Left ventricle myocardium superior (tissue), 1 donor: ENCODE data around the gene SLC43A2. TPM values are rescaled to one million over a fixed set of nuclear protein-coding genes. Genes with fewer than 3 reads are reported as not detected.
"Not testable (repeated sequence)": the region's sequence is repeated elsewhere in the genome, so short reads cannot be mapped to it uniquely, and the experiment has no call there.

Experiments used
- ATAC-seq: fragments of 200-7000 bp; cut with Tn5 transposase; one replicate; pipeline ENCODE4 v1.9.1; 2020; ENCODE audit warnings: mild to moderate bottlenecking, moderate library complexity
- DNase-seq: peaks from one replicate; pipeline ENCODE4 v3.0.0-alpha.2; 2020
- intact Hi-C: fragments of 100-400 bp; cut with micrococcal nuclease; formaldehyde crosslinking; loops from one replicate; pipeline ENCODE4 v1.11.0; 2022
- total RNA-seq: library from RNA; stranded (reverse); fragmentation: NEBNext Ultra II Directional; extraction: Animal tissue kit (Norgen Biotek cat#: 25700); gene quantifications from one replicate; pipeline ENCODE4 v1.2.1, GENCODE V29; 2021
- donor health status: DM: no; HTN: yes; CAD: no; lungs with severe emphysema.

The SLC43A2 gene
- total RNA-seq, 1 donor from 2014 or later = 3.1 TPM

DNA sequence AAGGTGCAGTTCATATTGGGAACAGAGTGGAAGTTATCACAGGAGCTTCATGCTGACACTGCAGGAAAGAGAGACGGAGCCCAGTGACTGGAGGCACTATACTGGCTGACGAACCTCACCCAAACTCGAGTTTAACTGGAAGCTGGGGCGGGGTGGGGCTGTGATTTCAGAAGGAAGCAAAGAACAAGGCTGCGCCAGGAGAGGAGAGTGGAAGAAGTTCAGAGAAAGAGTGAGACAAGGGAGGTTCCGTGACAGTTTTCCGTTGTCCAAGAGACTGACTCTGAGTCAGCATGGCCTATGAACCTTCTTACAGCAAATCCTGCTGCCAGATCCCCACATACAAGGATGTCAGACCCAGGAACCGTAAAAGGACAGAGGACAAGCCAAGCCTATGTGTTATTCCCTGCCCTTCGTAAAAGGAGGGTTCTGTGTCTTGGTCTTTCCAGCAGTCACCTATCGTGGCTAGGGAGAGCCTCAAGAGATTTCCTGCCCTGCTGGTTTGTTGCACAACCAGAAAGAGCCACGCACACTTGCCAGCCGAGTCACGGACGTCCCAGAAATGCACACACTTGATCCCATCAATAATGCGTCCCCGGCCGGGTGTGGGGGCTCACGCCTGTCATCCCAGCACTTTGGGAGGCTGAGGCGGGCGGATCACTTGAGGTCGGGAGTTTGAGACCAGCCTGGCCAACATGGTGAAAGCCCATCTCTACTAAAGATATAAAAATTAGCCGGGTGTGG lies 71.1 kb downstream of the SLC43A2 start:
- no peak for DNase-seq
- intact Hi-C loops = no loop called here
- ATAC-seq = no peak

- DNase-seq (no peak), ATAC-seq (peak; percentile 7)
- intact Hi-C loops = no loop called here
Observed at GRCh38 chr17:1555651-1556471, 72.8 kb downstream of the SLC43A2 start.

DNA sequence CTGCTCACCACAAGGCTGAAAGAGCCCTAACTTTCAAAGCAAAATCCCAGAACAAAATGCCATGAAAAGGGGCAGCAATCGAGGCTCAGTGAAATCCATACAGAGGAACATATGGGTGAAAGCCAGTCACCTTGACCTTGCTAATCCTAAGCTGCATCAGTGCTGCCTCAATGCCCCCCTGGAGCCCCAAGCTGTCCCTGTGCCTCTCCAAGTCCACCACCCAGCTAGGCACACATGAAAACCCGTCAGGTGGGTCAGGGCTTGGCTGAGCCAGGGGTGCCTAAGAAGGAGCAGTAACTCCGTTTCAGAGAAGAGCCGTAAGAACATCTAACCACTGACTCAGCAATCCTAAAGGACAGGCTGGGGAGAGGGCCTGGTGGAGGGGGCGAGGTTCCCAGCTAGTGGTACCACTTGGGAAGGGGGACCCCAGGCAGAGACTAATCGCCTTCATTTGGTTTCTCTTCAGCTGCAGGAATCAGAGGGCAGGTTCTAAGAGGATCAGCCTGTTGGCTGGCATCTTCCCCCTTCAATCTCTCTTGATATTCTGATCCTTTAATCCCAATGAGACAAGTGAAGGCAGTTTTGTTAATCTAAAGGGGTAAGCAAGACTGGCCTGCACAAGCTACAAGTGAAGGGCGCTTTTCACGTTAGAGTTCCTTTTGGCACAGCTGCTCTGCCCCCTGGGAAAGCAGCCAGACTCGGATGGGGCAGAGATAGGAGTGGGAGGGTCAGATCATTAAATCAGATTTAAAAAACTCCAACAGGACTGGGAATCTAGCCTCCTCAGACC lies 73.7 kb downstream of the SLC43A2 start:
- intact Hi-C loops = no loop called here
- ATAC-seq (no peak), DNase-seq (no peak)

DNA sequence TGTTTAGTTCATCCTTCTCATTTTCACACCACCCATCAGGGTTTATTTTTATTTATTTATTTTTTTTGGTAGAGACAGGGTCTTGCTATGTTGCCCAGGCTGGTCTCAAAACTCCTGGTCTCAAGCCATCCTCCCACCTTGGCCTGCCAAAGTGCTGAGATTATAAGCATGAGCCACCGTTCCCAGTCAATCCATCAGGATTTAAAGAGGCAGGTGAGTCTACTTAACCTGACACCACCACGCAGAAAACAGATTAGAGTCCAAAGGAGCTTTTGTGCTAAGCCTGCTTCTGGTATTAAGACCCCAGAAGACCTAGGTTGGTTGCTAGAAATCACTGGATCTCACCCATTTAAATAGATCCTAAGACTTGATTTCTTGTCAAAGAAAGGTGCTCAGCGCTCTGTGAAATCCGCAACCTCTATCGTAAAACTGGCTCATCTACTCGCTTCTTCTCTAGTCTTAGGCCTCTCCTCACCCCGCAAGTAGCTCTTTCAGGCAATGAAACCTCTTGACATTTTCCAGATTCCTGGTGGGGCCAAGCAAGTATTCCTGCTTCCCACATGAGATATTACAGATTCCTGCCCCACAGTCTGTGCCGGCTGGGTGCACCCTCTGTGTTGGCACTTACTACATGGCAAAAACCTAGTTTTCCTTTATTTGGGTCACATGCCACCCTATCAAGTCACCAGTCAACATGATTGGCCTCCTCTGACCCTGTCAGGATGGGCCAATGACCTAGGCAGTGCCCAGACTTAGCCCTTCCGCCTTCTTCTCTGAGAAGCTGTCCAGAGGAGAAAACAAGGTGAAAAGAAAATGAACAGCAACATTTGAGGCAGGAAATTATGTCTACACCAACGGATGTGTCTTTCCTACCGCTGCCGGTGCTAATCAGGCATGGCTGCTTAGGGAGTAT lies 75.0 kb downstream of the SLC43A2 start:
- DNase-seq (no peak), ATAC-seq (no peak)
- intact Hi-C loops = no loop called here

DNA sequence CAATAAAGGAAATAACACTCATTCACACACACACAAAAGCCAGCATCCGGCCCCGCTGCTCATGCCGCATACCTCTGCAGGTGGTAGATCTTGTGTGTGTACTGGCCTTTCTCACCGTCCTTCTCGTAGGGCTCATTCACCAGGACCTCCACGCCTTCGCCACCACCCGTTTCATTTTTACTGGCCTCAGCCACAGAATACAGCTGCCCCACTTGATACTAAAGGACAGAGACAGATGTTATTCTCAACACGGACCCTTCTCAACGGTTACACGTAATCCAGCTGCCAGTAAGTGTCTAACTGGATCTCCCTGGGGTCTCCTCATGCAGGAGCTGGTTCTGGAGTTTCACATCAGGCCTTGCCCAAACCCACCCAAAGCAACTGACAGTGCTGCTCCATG lies 75.7 kb downstream of the SLC43A2 start:
- DNase-seq (no peak), ATAC-seq (no peak)
- intact Hi-C loops = no loop called here

DNA sequence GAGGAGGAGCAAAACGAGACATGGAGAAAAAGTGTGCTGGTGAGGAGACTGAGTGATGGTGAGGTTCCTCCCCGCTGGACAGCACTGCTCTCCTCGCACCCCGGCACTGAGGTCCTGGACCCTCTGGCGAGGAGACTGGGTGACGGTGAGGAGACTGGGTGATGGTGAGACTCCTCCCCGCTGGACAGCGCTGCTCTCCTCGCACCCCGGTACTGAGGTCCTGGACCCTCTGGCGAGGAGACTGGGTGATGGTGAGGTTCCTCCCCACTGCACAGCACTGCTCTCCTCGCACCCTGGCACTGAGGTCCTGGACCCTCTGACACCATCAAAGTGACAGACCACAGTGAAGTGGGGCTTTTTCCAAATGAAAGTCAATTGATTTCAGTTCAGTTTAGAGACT lies 76.9 kb downstream of the SLC43A2 start:
- DNase-seq (no peak), ATAC-seq (no peak)
- intact Hi-C loops = no loop called here

DNA sequence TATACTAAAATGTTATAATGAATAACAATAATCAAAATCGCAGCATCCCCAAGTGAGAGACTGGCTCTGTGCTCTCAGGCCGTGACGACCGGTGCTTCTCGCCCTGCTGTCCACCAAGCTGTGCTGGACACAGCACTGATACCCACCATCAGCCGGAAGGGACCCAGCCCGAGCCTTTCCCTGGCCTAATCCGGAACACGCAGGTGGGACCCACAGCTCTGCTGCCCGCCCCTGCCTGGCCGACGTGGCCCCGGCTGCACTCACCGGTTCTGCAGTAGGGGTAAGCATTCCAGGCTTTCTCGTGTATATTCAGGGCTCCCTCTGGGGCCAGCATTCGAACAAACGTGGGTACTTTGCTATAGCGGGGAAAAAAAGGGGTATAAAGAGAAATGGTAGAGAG lies 80.6 kb downstream of the SLC43A2 start:
- ATAC-seq = no peak
- intact Hi-C loops = no loop called here

DNA sequence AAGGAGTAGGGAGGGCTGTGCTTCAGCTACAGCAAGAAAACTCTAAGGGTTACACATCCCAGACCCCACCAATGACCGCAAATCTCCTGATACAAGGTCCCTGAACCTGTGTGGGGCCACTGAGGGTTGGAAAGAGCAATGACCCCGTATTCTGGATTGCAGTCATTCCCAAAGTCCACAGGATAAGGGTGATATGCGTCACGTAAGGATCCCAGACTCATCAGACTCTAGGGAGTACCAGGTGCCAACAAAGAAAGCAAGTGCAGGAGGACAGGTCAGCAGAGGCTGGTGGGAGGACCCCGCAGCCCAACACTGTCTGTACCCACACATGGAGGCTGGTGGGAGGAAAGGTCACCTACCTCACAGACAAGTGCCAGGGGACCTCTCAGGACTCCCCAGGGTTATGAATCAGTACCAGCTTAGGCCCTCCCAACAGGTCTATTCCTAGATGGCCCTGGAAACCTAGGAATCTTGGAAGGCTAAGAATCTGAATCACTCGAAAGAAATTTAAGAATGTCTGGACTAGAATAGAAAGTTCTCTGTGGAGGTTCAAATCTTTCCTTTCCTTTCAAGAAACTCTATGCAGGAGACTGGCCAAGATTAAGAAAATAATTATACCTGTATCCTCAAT lies 82.2 kb downstream of the SLC43A2 start:
- no peak for ATAC-seq
- intact Hi-C loops = no loop called here

More for the DNA sequence above, 80.6 kb downstream of the SLC43A2 start:
- no peak for DNase-seq

DNA sequence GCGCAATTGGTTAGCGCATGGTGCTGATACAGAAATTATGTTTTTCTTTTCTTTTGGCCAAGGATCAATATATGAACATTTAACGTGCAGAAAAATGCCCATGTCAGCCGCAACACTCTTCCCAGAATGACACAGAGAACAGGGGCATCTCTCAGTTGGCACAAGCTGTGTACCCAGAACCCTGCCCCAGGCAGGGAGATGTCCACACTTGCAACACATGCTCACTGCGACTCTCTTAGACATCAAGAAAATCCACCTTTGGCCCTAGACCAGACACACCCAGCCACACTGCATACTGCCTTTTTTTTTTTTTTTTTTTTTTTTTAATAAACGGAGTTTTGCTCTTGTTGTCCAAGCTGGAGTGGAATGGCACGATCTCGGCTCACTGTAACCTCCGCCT lies 83.0 kb downstream of the SLC43A2 start:
- intact Hi-C loops = no loop called here
- DNase-seq = no peak
- ATAC-seq = no peak

More for the DNA sequence above, 82.2 kb downstream of the SLC43A2 start:
- DNase-seq = no peak

DNA sequence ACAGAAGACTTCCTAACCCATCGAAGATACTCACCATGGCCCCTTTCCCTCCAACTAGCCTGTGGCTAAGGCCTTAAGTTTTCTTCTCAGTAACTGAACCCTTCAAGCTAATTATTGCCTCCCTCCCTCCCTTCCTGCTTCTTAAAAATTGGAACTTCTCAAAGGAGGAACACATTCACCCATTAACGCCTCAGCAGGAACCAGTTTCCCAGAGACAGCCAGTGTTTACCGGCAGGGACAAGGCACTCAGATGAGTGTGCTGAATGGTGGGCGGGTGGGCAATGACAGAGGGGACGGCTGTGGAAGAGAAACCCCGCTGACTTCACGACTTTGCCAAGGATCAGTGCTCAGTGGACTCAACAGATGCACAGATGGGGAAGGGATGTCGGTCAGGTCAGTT lies 86.3 kb downstream of the SLC43A2 start:
- no peak for ATAC-seq
- DNase-seq = no peak
- intact Hi-C loops = no loop called here

- DNase-seq (no peak), ATAC-seq (no peak)
- intact Hi-C loops = no loop called here
Observed at GRCh38 chr17:1541367-1541904, 87.2 kb downstream of the SLC43A2 start.

DNA sequence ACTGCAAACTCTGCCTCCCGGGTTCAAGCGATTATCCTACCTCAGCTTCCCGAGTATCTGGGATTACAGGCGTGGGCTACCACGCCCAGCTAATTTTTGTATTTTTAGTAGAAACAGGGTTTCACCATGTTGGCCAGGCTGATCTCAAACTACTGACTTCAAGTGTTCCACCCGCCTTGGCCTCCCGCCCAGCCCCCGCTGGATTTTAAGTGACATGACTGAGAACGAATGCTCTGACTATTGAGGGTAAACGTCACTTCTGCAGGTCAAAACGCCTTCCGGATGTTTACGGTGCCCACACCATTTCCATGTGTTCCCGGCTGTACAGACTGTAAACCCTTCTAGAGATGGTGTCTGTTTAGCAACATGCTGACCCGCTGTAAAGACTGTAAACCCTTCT lies 88.8 kb downstream of the SLC43A2 start:
- ATAC-seq (no peak), DNase-seq (no peak)
- intact Hi-C loops = no loop called here

GRCh38 chr17:1535737-1536136 lies 92.9 kb downstream of the SLC43A2 start:
- ATAC-seq (no peak), DNase-seq (no peak)
- intact Hi-C loops = no loop called here

DNA sequence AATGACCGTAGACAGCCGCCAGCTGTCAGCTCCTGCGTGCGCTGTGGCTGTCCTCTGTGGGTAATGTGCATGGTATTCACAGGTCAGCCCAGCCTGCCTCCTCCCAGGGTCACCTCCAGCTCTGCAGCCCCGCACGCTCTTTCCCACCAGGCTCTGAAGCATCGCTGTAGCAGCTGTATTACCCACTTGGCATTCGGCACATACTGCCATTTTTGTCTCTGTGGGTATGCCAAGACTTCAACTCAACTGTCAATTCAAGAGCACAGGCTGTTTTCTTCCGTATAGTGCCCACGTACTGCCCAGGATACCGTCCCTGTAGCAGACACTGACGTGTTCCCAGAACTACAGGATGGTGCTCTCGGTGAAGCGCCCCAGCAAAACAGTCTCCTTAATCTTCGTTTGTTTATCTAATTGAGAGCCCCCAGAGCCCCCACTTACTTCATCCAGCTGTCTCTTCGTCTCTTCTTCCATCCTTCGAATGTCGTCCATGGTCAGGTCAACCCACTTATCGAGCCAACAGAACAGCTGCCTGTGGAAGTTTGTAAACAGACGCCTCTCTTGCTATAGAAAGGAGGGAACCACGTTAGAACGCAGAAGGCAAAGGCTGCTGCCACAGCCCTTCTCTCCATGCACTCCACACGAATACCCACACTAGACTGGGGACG lies 94.8 kb downstream of the SLC43A2 start:
- intact Hi-C loops = no loop called here
- peak; percentile 90 for ATAC-seq

GRCh38 chr17:1532836-1533602 lies 95.6 kb downstream of the SLC43A2 start:
- intact Hi-C loops = no loop called here
- peak; percentile 51 for DNase-seq
- ATAC-seq = peak; percentile 73

More for the DNA sequence above, 94.8 kb downstream of the SLC43A2 start:
- peak; percentile 63 for DNase-seq

- DNase-seq (no peak), ATAC-seq (no peak)
- intact Hi-C loops = no loop called here
Observed at GRCh38 chr17:1529863-1530262, 98.8 kb downstream of the SLC43A2 start.

DNA sequence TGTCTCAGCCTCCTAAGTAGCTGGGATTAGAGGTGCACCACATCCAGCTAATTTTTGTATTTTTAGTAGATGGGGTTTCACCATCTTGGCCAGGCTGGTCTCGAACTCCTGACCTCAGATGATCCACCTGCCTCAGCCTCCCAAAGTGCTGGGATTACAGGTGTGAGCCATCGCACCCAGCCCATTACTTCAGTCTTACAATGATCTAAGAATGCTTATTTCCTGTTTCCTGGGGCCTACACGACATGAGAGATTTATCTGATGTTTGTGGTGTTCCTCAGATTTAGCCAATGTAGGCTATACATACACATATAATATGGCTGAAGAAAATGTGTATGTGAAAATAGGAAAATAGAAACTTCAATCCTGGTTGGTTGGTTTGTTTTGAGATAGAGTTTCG lies 101.8 kb downstream of the SLC43A2 start:
- ATAC-seq, intact Hi-C loops, DNase-seq: not testable (repeated sequence)
